GM12864 (cell line): ENCODE data around the gene NMRAL1.
A peak's percentile ranks its signal among the peaks of the same experiment; 100 is the strongest.

Experiments
- DNase-seq: peaks from one replicate; pipeline ENCODE4 v3.0.0-alpha.2; 2011; ENCODE audit warnings: low read depth
- H3K4me3 ChIP-seq: 2 replicates; pipeline ENCODE4 v1.5.1; 2011; ENCODE audit warnings: mild to moderate bottlenecking, low read depth, low read length, control low read depth
- CTCF ChIP-seq: IDR thresholded peaks from 2 replicates; pipeline ENCODE4 v1.5.1; 2011; ENCODE audit warnings: low read depth, mild to moderate bottlenecking, moderate library complexity, low read length, control low read depth, inconsistent platforms; ENCODE audit errors: missing control alignments

The NMRAL1 gene

GRCh38 chr16:4420505-4421105 lies 53.8 kb downstream of the NMRAL1 start:
- no peak overlapping the region for H3K4me3 ChIP-seq
- DNase-seq, result no peak
- TF ChIP-seq CTCF, result no peak

GRCh38 chr16:4419402-4419959 lies 54.9 kb downstream of the NMRAL1 start:
- no peak for TF ChIP-seq CTCF
- DNase-seq, result no peak
- no peak overlapping the region for H3K4me3 ChIP-seq

GRCh38 chr16:4416200-4417032 lies 58.0 kb downstream of the NMRAL1 start, which contains the start of gene CORO7:
Gene CORO7, minus strand, starts transcription at chr16:4416596. Its CDS starts 78 bp downstream, at chr16:4416518.
- peak; percentile 72 for DNase-seq
- peak within 1 kb of the TSS; percentile 97 for H3K4me3 ChIP-seq
- TF ChIP-seq CTCF, result no peak

GRCh38 chr16:4415538-4416199 lies 58.8 kb downstream of the NMRAL1 start:
- peak overlapping the region; percentile 97 for H3K4me3 ChIP-seq
- TF ChIP-seq CTCF, result no peak
- DNase-seq, result no peak

GRCh38 chr16:4414187-4414917 lies 60.1 kb downstream of the NMRAL1 start:
- no peak for TF ChIP-seq CTCF
- peak overlapping the region; percentile 97 for H3K4me3 ChIP-seq
- DNase-seq, result peak; percentile 98

- DNase-seq, result no peak
- TF ChIP-seq CTCF, result no peak
- no peak overlapping the region for H3K4me3 ChIP-seq
Measured at GRCh38 chr16:4412854-4413253, 61.6 kb downstream of the NMRAL1 start.
